Inflammatory macrophage (primary cell): ENCODE results near the gene TP53RK.

Experiments used
- DNase-seq, 2 donors: peaks; one replicate each; pipeline ENCODE4 v3.0.0-alpha.2; 2020 to 2022

TP53RK gene

GRCh38 chr20:46706242-46706641 lies 17.0 kb upstream of the TP53RK start:
- no peak for DNase-seq

GRCh38 chr20:46705378-46705729 lies 16.1 kb upstream of the TP53RK start:
- no peak for DNase-seq

GRCh38 chr20:46704714-46705377 lies 15.6 kb upstream of the TP53RK start:
- DNase-seq: no peak

GRCh38 chr20:46703435-46703834 lies 14.2 kb upstream of the TP53RK start:
- DNase-seq: no peak

- no peak for DNase-seq
Observed at GRCh38 chr20:46702447-46703203, 13.4 kb upstream of the TP53RK start.

- no peak for DNase-seq
Observed at GRCh38 chr20:46701986-46702385, 12.7 kb upstream of the TP53RK start.

GRCh38 chr20:46701556-46701955 lies 12.3 kb upstream of the TP53RK start:
- DNase-seq: no peak

GRCh38 chr20:46701057-46701456 lies 11.8 kb upstream of the TP53RK start:
- DNase-seq: no peak

GRCh38 chr20:46700481-46700880 lies 11.2 kb upstream of the TP53RK start:
- DNase-seq: no peak

- peak; percentile 42 to 53 for DNase-seq
Observed at GRCh38 chr20:46699651-46700359, 10.6 kb upstream of the TP53RK start.

- DNase-seq: no peak
Observed at GRCh38 chr20:46698788-46699187, 9.5 kb upstream of the TP53RK start.

GRCh38 chr20:46696791-46697279 lies 7.6 kb upstream of the TP53RK start:
- DNase-seq: no peak

- DNase-seq: no peak
Observed at GRCh38 chr20:46695892-46696291, 6.6 kb upstream of the TP53RK start.

- peak; percentile 62 to 73 for DNase-seq
Observed at GRCh38 chr20:46694484-46694883, 5.2 kb upstream of the TP53RK start.

- no peak for DNase-seq
Observed at GRCh38 chr20:46691196-46691595, 2.0 kb upstream of the TP53RK start.

GRCh38 chr20:46690219-46691106 lies 1.2 kb upstream of the TP53RK start:
- DNase-seq: no peak

GRCh38 chr20:46689754-46690085 lies 476 bp upstream of the TP53RK start:
- DNase-seq: no peak

GRCh38 chr20:46688151-46689081 lies 828 bp downstream of the TP53RK start:
- DNase-seq: peak; percentile 13 to 21

- DNase-seq: no peak
Observed at GRCh38 chr20:46683939-46684750, 5.1 kb downstream of the TP53RK start.

GRCh38 chr20:46683668-46683938 lies 5.6 kb downstream of the TP53RK start:
- DNase-seq: no peak
